H1 (cell line): ENCODE results near the gene CHCHD3. TPM values are rescaled to one million over a fixed set of nuclear protein-coding genes. Genes with fewer than 3 reads are reported as not detected.

Experiments used
- CTCF ChIA-PET: fragments of 300-600 bp; sonication (Branson Sonifier 250); formaldehyde crosslinking; loops from one replicate; lab custom pipeline; 2021; ENCODE audit not compliant: partially characterized antibody; lab: Charles Lee
- POLR2A ChIA-PET: fragments of 300-600 bp; sonication (Branson Sonifier 250); formaldehyde crosslinking; loops from one replicate; lab custom pipeline; 2021; ENCODE audit warnings: inconsistent platforms; ENCODE audit not compliant: partially characterized antibody; lab: Charles Lee
- DNase-seq, 2 experiments: peaks; one replicate each; pipeline versions ENCODE4 v3.0.0 to v3.0.0-alpha.2; 2010 to 2022; ENCODE audit warnings: low spot score in 2 of 2, low read depth in 1 of 2, mixed read lengths in 1 of 2
- FAIRE-seq: peaks from 2 replicates; lab custom pipeline; 2011; peaks lifted over from hg19 to GRCh38; lab: Jason Lieb, UNC
- H2AFZ ChIP-seq: 2 replicates; pipeline ENCODE4 v1.8.1; 2012; ENCODE audit warnings: low read length, inconsistent platforms
- H2AK5ac ChIP-seq: 2 replicates; pipeline ENCODE4 v1.6.1; 2013; ENCODE audit warnings: low read depth, low read length
- H2BK120ac ChIP-seq: replicated peaks from 2 replicates; pipeline ENCODE3; 2013; ENCODE audit warnings: low read depth, low read length, inconsistent platforms
- H2BK12ac ChIP-seq: 2 replicates; pipeline ENCODE4 v1.6.1; 2013; ENCODE audit warnings: low read depth, low read length
- H2BK15ac ChIP-seq: 2 replicates; pipeline ENCODE4 v1.6.1; 2013; ENCODE audit warnings: low read length
- H2BK20ac ChIP-seq: 2 replicates; pipeline ENCODE4 v1.6.1; 2013; ENCODE audit warnings: low read length
- H2BK5ac ChIP-seq: 2 replicates; pipeline ENCODE4 v1.6.1; 2013; ENCODE audit warnings: low read depth, low read length
- H3K14ac ChIP-seq: 2 replicates; pipeline ENCODE4 v1.6.1; 2013; ENCODE audit warnings: inconsistent platforms; ENCODE audit not compliant: insufficient read length
- H3K18ac ChIP-seq: 2 replicates; pipeline ENCODE4 v1.6.1; 2013; ENCODE audit warnings: low read length; ENCODE audit errors: extremely low read depth
- H3K23ac ChIP-seq: 2 replicates; pipeline ENCODE4 v1.6.1; 2013; ENCODE audit warnings: inconsistent platforms; ENCODE audit not compliant: insufficient read length
- H3K23me2 ChIP-seq: 2 replicates; pipeline ENCODE4 v1.6.1; 2013; ENCODE audit warnings: low read depth, low read length
- H3K27ac ChIP-seq: 2 replicates; pipeline ENCODE4 v1.6.1; 2011; ENCODE audit warnings: low read depth, low read length, inconsistent platforms
- H3K27me3 ChIP-seq, 4 experiments: replicated peaks in 1 of 4; 1 replicate in 1 of 4; 2 replicates in 3 of 4; pipeline versions ENCODE4 v1.6.1 to v1.8.1; 2011 to 2013; ENCODE audit warnings: low read length in 3 of 4, mild to moderate bottlenecking in 3 of 4, inconsistent platforms in 2 of 4, mixed read lengths in 2 of 4, moderate library complexity in 1 of 4; ENCODE audit not compliant: control insufficient read depth in 3 of 4, insufficient read depth in 3 of 4; ENCODE audit errors: extremely low read depth in 1 of 4
- H3K36me3 ChIP-seq, 4 experiments: 2 replicates each; pipeline versions ENCODE4 v1.6.1 to v1.8.1; 2011 to 2013; ENCODE audit warnings: mild to moderate bottlenecking in 4 of 4, low read length in 3 of 4, moderate library complexity in 2 of 4, control low read depth in 1 of 4, inconsistent platforms in 1 of 4; ENCODE audit not compliant: insufficient read depth in 4 of 4, control insufficient read depth in 2 of 4
- H3K4ac ChIP-seq: replicated peaks from 2 replicates; pipeline ENCODE3; 2013; ENCODE audit warnings: low read length, low read depth, mixed read lengths, inconsistent platforms; ENCODE audit not compliant: insufficient read length
- H3K4me1 ChIP-seq, 4 experiments: replicated peaks in 1 of 4; 1 replicate in 1 of 4; 2 replicates in 3 of 4; pipeline versions ENCODE4 v1.6.1 to v1.8.1; 2011 to 2013; ENCODE audit warnings: low read length in 3 of 4, inconsistent platforms in 2 of 4, mixed read lengths in 1 of 4; ENCODE audit not compliant: insufficient read depth in 4 of 4, control insufficient read depth in 3 of 4
- H3K4me2 ChIP-seq, 2 experiments: 2 replicates each; pipeline versions ENCODE4 v1.6.1 to v1.8.1; 2011 to 2013; ENCODE audit warnings: low read depth in 2 of 2, low read length in 2 of 2, control low read depth in 1 of 2, inconsistent platforms in 1 of 2, mild to moderate bottlenecking in 1 of 2; ENCODE audit not compliant: insufficient read depth in 1 of 2
- H3K4me3 ChIP-seq, 4 experiments: fragments of 200-600, 300-600 bp in 1 of 4; sonication (generic), shearing (Covaris generic), sonication (Bioruptor Twin) in 1 of 4; 2 replicates each; pipeline versions ENCODE4 v1.5.1 to v1.8.1; 2011 to 2016; ENCODE audit warnings: low read length in 4 of 4, low read depth in 3 of 4, control low read depth in 2 of 4, inconsistent platforms in 2 of 4, mild to moderate bottlenecking in 2 of 4, mixed read lengths in 1 of 4, moderate library complexity in 1 of 4; ENCODE audit not compliant: insufficient read depth in 2 of 4; ENCODE audit errors: extremely low read depth in 1 of 4
- H3K56ac ChIP-seq: replicated peaks from 2 replicates; pipeline ENCODE3; 2013; ENCODE audit warnings: low read depth, mild to moderate bottlenecking, mixed read lengths, low read length, inconsistent platforms; ENCODE audit not compliant: insufficient read length
- H3K79me1 ChIP-seq: 2 replicates; pipeline ENCODE4 v1.6.1; 2013; ENCODE audit warnings: low read depth, low read length, control low read depth
- H3K79me2 ChIP-seq, 2 experiments: 2 replicates each; pipeline versions ENCODE4 v1.6.1 to v1.8.1; 2012 to 2013; ENCODE audit warnings: low read length in 2 of 2, mild to moderate bottlenecking in 2 of 2, inconsistent platforms in 1 of 2; ENCODE audit not compliant: insufficient read depth in 2 of 2, control insufficient read depth in 1 of 2
- H3K9ac ChIP-seq, 4 experiments: replicated peaks in 1 of 4; 1 replicate in 1 of 4; 2 replicates in 3 of 4; pipeline versions ENCODE4 v1.6.1 to v1.8.1; 2011 to 2013; ENCODE audit warnings: low read depth in 3 of 4, low read length in 3 of 4, control low read depth in 2 of 4, mild to moderate bottlenecking in 2 of 4, moderate library complexity in 2 of 4, inconsistent platforms in 1 of 4; ENCODE audit errors: extremely low read depth in 1 of 4
- H3K9me3 ChIP-seq, 2 experiments: 2 replicates each; pipeline versions ENCODE4 v1.6.1 to v1.8.1; 2012 to 2013; ENCODE audit warnings: mild to moderate bottlenecking in 2 of 2, moderate library complexity in 2 of 2, control low read depth in 1 of 2, inconsistent platforms in 1 of 2, low read depth in 1 of 2, low read length in 1 of 2, mixed read lengths in 1 of 2; ENCODE audit not compliant: insufficient read depth in 2 of 2
- H4K20me1 ChIP-seq, 2 experiments: replicated peaks in 1 of 2; 2 replicates each; pipeline versions ENCODE3 to v1.8.1; 2011 to 2013; ENCODE audit warnings: inconsistent platforms in 2 of 2, low read length in 2 of 2, mild to moderate bottlenecking in 1 of 2; ENCODE audit not compliant: insufficient read depth in 2 of 2, control insufficient read depth in 1 of 2
- H4K5ac ChIP-seq: 2 replicates; pipeline ENCODE4 v1.6.1; 2013; ENCODE audit warnings: low read length, low read depth, mixed read lengths, inconsistent platforms; ENCODE audit not compliant: insufficient read length
- H4K8ac ChIP-seq: 2 replicates; pipeline ENCODE4 v1.8.0; 2013; ENCODE audit warnings: mild to moderate bottlenecking, moderate library complexity, low read length, inconsistent platforms; ENCODE audit not compliant: insufficient read depth; ENCODE audit errors: extremely low read depth
- H4K91ac ChIP-seq: replicated peaks from 2 replicates; pipeline ENCODE3; 2013; ENCODE audit warnings: low read length, mixed read lengths, inconsistent platforms; ENCODE audit not compliant: insufficient read length
- ASH2L ChIP-seq: fragments of 200-600, 300-600 bp; sonication (generic); IDR thresholded peaks from one replicate; pipeline ENCODE4 v1.7.1; 2017; ENCODE audit warnings: low read length
- FOSL1 ChIP-seq: IDR thresholded peaks from 2 replicates; pipeline ENCODE4 v1.6.1; 2011; ENCODE audit warnings: mild to moderate bottlenecking, low read depth, low read length, moderate library complexity; ENCODE audit not compliant: insufficient read depth
- JUN ChIP-seq: IDR thresholded peaks from 2 replicates; pipeline ENCODE4 v1.6.1; 2011; ENCODE audit warnings: low read depth, mild to moderate bottlenecking, improper control_type of control experiment, low read length
- MAFK ChIP-seq: IDR thresholded peaks from 2 replicates; pipeline ENCODE4 v1.6.1; 2012; ENCODE audit warnings: low read depth, mild to moderate bottlenecking, improper control_type of control experiment, low read length
- NANOG ChIP-seq: IDR thresholded peaks from 2 replicates; pipeline ENCODE4 v1.6.1; 2011; ENCODE audit warnings: low read length, low read depth, mild to moderate bottlenecking, inconsistent platforms; ENCODE audit not compliant: insufficient read depth, poor library complexity, severe bottlenecking
- NRF1 ChIP-seq: IDR thresholded peaks from 2 replicates; pipeline ENCODE4 v1.6.1; 2011; ENCODE audit warnings: mild to moderate bottlenecking, low read depth, low read length, improper control_type of control experiment
- POLR2AphosphoS5 ChIP-seq: IDR thresholded peaks from 2 replicates; pipeline ENCODE4 v1.6.1; 2011; ENCODE audit warnings: low read depth, low read length
- RBBP5 ChIP-seq: IDR thresholded peaks from 2 replicates; pipeline ENCODE4 v1.7.1; 2012; ENCODE audit warnings: low read depth, mild to moderate bottlenecking, inconsistent platforms, low read length, moderate library complexity, borderline replicate concordance
- RFX5 ChIP-seq: IDR thresholded peaks from 2 replicates; pipeline ENCODE4 v1.6.1; 2011; ENCODE audit warnings: low read depth, low read length, improper control_type of control experiment, borderline replicate concordance
- SUZ12 ChIP-seq: fragments of 200-600 bp; sonication (generic); IDR thresholded peaks from 2 replicates; pipeline ENCODE4 v1.6.1; 2012; ENCODE audit warnings: mild to moderate bottlenecking, inconsistent platforms, low read length, moderate library complexity, mixed read lengths
- TAF7 ChIP-seq: optimal IDR thresholded peaks from 2 replicates; pipeline ENCODE3; 2011; ENCODE audit warnings: low read depth, mild to moderate bottlenecking, inconsistent platforms, low read length, moderate library complexity, borderline replicate concordance
- TBP ChIP-seq: IDR thresholded peaks from 2 replicates; pipeline ENCODE4 v1.6.1; 2011; ENCODE audit warnings: low read depth, low read length, improper control_type of control experiment
- whole genome bisulfite sequencing, 2 experiments: shearing (Covaris generic) in 1 of 2; methylation state at CpG; one replicate each; pipeline versions ENCODE4 v1.1.6 to v1.1.7; 2013 to 2015; ENCODE audit warnings: low lambda C conversion rate in 2 of 2, mixed read lengths in 2 of 2, inconsistent platforms in 1 of 2, low coverage in 1 of 2, missing lambda C conversion rate in 1 of 2; ENCODE audit not compliant: insufficient replicate concordance in 2 of 2, insufficient coverage in 1 of 2, insufficient read length in 1 of 2; ENCODE audit errors: extremely low coverage in 1 of 2, missing lambda C conversion rate in 1 of 2; 5-methylcytosine and 5-hydroxymethylcytosine counted together
- polyA plus RNA-seq, 7 experiments: library from polyadenylated mRNA; depleted of rRNA in 3 of 7; stranded (reverse) in 5 of 7; unstranded in 2 of 7; fragments of >200 nt in 5 of 7; fragments of 200-250 nt in 2 of 7; gene quantifications; 1 replicate in 5 of 7; 2 replicates in 1 of 7; 4 replicates in 1 of 7; pipeline versions ENCODE4 v1.2.1 to v1.2.3, GENCODE V29; 2011 to 2013; ENCODE audit warnings: missing spikeins in 2 of 7, mixed read lengths in 2 of 7
- total RNA-seq: library from RNA; stranded (reverse); fragmentation: NEBNext Ultra II Directional; extraction: Animal tissue kit (Norgen Biotek cat#: 25700); gene quantifications from 2 replicates; pipeline ENCODE4 v1.2.1, GENCODE V29; 2021
- TF ChIP-seq, protein P1 (sequence below): IDR thresholded peaks from 2 replicates; pipeline ENCODE4 v1.6.1; 2011; ENCODE audit warnings: low read depth, mild to moderate bottlenecking, low read length; ENCODE audit not compliant: insufficient read depth

Gene CHCHD3
- total and polyA plus RNA-seq, 2 of the 8 experiments (the other 6 are each of a cell fraction or from before 2014, with no cell fraction given), result 42.9 to 137 TPM

DNA sequence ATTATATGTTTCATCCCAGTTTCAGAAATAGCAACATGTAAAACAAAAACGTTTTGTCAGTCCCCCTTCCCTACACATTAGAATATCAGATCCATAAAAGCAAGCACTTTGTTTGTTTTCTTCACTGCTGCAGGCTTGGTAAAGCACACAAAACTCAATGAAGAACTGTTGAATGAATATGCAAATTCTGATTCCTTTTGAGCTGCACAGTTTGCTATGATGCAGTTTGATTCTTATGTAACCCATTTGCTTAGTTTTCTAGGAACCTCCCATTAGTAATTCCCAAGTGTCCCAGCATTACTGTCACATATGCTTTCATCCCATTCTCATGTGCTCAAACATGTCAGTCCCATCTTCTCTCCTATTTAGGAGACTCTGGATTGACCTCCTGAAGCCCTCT lies 26.1 kb upstream of the CHCHD3 start:
- Histone ChIP-seq H4K20me1 (no peaks in the 10 kb centered on the region), H3K4me1 (no peaks in the 10 kb centered on the region), H3K4ac (no peak overlapping the region), H2BK20ac (no peak overlapping the region), H3K56ac (no peak overlapping the region), H3K27me3 (no peaks in the 10 kb centered on the region), H3K9ac (no peak overlapping the region), H3K4me2 (no peak overlapping the region), H3K79me2 (no peaks in the 10 kb centered on the region), H3K27ac (no peak overlapping the region), H4K91ac (no peak overlapping the region), H2BK15ac (no peak overlapping the region), H2BK12ac (no peak overlapping the region), H2AK5ac (no peak overlapping the region), H3K18ac (no peak overlapping the region), H3K9me3 (peaks cover 0 to 3% of the 10 kb centered on the region in 2 experiments; a peak in 1 of 4 replicates), H3K23me2 (no peaks in the 10 kb centered on the region), H2BK120ac (no peak overlapping the region), H4K8ac (no peak overlapping the region), H3K36me3 (no peaks in the 10 kb centered on the region), H3K79me1 (no peaks in the 10 kb centered on the region), H4K5ac (no peak overlapping the region), H3K23ac (no peak overlapping the region), H2BK5ac (no peak overlapping the region), H3K14ac (no peak overlapping the region), H2AFZ (no peak overlapping the region), H3K4me3 (no peak overlapping the region)
- FAIRE-seq (no peak), DNase-seq (no peak)
- ChIA-PET CTCF (no interaction called here), POLR2A (no interaction called here)
- WGBS, 2 experiments, result 58% methylated on average over 1 of the region's 1 CpG; no CpG with 5 or more reads in 1 of the 2 experiments
- TF ChIP-seq FOSL1 (no peak), TBP (no peak), ASH2L (no peak), NRF1 (no peak), RBBP5 (no peak), SUZ12 (no peak), RFX5 (no peak), POLR2AphosphoS5 (no peak), NANOG (no peak), TAF7 (no peak), JUN (no peak), MAFK (no peak)
- TF ChIP-seq, protein P1, sequence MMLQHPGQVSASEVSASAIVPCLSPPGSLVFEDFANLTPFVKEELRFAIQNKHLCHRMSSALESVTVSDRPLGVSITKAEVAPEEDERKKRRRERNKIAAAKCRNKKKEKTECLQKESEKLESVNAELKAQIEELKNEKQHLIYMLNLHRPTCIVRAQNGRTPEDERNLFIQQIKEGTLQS, result no peak
